ENCODE results near the gene FAM20A.
"Not testable (repeated sequence)": the region's sequence is repeated elsewhere in the genome, so short reads cannot be mapped to it uniquely, and the experiment has no call there.

Gene FAM20A

DNA sequence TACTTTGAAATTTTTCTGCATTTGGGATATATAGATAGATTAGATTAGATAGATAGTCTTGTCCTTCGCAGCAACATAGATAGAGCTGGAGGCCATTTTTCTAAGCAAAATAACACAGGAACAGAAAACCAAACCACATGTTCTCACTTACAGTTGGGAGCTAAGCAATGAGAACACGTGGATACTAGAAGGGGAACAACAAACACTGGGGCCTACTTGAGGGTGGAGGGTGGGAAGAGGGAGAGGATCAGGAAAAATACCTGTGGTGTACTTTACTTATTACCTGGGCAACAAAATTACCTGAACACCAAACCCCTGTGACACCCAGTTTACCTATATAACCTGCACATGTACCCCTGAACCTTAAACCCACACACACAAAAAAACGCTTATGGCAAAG is 74.6 kb downstream of the FAM20A start:
- Histone ChIP-seq H3K27ac (ENCODE audit: low read length) (no peak overlapping the region), H3K36me3 (ENCODE audit: control insufficient read depth, insufficient read depth, low read length) (peaks cover 16% of the 10 kb centered on the region), H3K4me1 (ENCODE audit: control insufficient read depth, insufficient read depth, low read length) (no peaks in the 10 kb centered on the region), H3K9me3 (ENCODE audit: control insufficient read depth, insufficient read depth, low read length) (no peaks in the 10 kb centered on the region), H3K4me3 (ENCODE audit: low read length) (no peak overlapping the region), H3K27me3 (ENCODE audit: control insufficient read depth, insufficient read depth, low read length) (no peaks in the 10 kb centered on the region)
- no peak for DNase-seq (ENCODE audit: low read depth, low spot score)
- WGBS (ENCODE audit: insufficient coverage, insufficient read length) = no CpG with 5 or more reads among the region's 3 CpGs

DNA sequence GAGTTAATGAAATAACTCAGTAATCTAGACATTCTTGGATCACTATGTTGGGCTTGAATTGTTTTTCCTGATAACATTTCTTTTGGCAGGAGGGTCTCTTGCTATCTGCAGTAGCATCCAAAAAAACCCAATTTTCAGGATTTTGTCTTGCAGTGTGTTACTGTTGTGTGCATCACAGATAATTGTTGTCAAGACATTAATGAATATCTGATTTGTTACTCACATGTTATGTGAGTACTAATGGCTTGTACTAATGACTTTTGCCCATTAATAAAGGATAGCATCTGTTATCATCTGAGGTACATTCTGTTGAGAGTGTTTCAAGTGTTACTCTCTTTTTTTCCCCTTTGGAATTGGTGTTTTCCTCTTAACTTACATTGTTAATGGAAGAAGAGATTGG is 78.9 kb downstream of the FAM20A start:
- Histone ChIP-seq H3K4me3 (ENCODE audit: low read length) (no peak overlapping the region), H3K36me3 (ENCODE audit: control insufficient read depth, insufficient read depth, low read length) (peaks cover 13% of the 10 kb centered on the region; the same call in 1 of the 2 replicates), H3K27me3 (ENCODE audit: control insufficient read depth, insufficient read depth, low read length) (no peaks in the 10 kb centered on the region), H3K4me1 (ENCODE audit: control insufficient read depth, insufficient read depth, low read length) (no peaks in the 10 kb centered on the region), H3K9me3 (ENCODE audit: control insufficient read depth, insufficient read depth, low read length) (peaks cover 1% of the 10 kb centered on the region; the same call in 1 of the 2 replicates), H3K27ac (ENCODE audit: low read length) (no peak overlapping the region)
- DNase-seq (ENCODE audit: low read depth, low spot score) = no peak

DNA sequence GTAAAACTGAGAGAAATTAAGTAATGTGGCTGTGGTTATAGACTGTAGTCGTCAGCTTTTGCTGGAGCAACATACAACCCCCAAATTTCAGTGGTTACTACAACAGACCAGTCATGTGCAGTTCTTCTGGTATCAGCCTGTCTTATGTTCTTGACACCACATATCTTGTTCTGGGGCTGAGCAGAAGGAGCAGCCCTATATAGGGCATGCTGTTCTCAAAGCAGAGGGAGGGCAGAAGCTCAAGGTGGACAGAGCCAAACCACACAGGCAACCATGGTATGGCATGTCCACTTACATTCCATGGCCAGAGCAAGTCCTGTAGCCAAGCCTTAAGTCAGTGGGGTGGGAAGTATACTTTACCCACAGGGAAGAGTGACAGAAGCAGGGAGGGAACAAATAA is 81.3 kb downstream of the FAM20A start:
- Histone ChIP-seq H3K9me3 (ENCODE audit: control insufficient read depth, insufficient read depth, low read length) (peaks cover 1% of the 10 kb centered on the region; the same call in 1 of the 2 replicates), H3K27me3 (ENCODE audit: control insufficient read depth, insufficient read depth, low read length) (no peaks in the 10 kb centered on the region), H3K27ac (ENCODE audit: low read length) (no peak overlapping the region), H3K4me1 (ENCODE audit: control insufficient read depth, insufficient read depth, low read length) (no peaks in the 10 kb centered on the region), H3K36me3 (ENCODE audit: control insufficient read depth, insufficient read depth, low read length) (peaks cover 9% of the 10 kb centered on the region; the same call in 1 of the 2 replicates), H3K4me3 (ENCODE audit: low read length) (no peak overlapping the region)
- DNase-seq (ENCODE audit: low read depth, low spot score) = no peak
- no CpG with 5 or more reads among the region's 1 CpG for WGBS (ENCODE audit: insufficient coverage, insufficient read length)

DNA sequence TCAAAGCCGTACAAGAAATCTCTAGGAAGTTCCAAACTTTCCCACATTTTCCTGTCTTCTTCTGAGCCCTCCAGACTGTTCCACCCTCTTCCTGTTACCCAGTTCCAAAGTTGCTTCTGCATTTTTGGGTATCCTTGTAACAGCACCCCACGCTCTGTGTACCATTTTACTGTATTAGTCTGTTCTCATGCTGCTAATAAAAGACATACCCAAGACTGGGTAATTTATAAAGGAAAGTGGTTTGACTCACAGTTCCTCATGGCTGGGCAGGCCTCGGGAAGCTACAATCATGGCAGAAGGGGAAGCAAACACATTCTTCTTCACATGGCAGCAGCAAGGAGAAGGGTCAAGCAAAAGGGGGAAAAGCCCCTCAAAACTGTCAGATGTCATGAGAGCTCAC is 82.1 kb downstream of the FAM20A start:
- not testable (repeated sequence) for H3K4me3 ChIP-seq (ENCODE audit: low read length); H3K4me1 ChIP-seq (ENCODE audit: control insufficient read depth, insufficient read depth, low read length); H3K27me3 ChIP-seq (ENCODE audit: control insufficient read depth, insufficient read depth, low read length); H3K27ac ChIP-seq (ENCODE audit: low read length); DNase-seq (ENCODE audit: low read depth, low spot score); H3K9me3 ChIP-seq (ENCODE audit: control insufficient read depth, insufficient read depth, low read length); H3K36me3 ChIP-seq (ENCODE audit: control insufficient read depth, insufficient read depth, low read length)
- no CpG with 5 or more reads among the region's 3 CpGs for WGBS (ENCODE audit: insufficient coverage, insufficient read length)

DNA sequence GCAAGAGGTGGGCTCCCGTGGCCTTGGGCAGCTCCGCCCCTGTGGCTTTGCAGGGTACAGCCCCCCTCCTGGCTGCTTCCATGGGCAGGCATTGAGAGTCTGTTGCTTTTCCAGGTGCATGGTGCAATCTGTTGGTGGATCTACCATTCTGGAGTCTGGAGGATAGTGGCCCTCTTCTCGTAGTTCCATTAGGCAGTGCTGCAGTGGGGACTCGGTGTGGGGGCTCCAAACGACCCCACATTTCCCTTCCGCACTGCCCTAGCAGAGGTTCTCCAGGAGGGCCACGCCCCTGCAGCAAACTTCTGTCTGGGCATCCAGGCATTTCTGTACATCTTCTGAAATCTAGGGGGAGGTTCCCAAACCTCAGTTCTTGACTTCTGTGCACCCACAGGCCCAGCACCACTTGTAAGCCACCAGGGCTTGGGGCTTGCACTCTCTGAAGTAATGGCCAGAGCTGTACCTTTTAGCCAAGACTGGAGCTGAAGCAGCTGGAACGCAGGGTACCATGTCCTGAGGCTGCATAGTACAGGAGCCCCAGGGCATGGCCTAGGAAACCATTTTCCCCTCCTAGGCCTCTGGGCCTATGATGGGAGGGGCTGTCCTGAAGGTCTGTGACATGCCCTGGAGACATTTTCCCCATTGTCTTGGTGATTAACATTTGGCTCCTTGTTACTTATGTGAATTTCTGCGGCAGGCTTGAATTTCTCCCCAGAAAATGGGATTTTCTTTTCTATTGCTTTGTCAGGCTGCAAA is 82.9 kb downstream of the FAM20A start:
- H3K4me3 ChIP-seq (ENCODE audit: low read length) = no peak overlapping the region
- no peak overlapping the region for H3K27ac ChIP-seq (ENCODE audit: low read length)
- H3K9me3 ChIP-seq (ENCODE audit: control insufficient read depth, insufficient read depth, low read length) = peaks cover 1% of the 10 kb centered on the region; the same call in 1 of the 2 replicates
- H3K36me3 ChIP-seq (ENCODE audit: control insufficient read depth, insufficient read depth, low read length) = peaks cover 9% of the 10 kb centered on the region; the same call in 1 of the 2 replicates
- whole genome bisulfite sequencing (ENCODE audit: insufficient coverage, insufficient read length) = no CpG with 5 or more reads among the region's 9 CpGs
- H3K4me1 ChIP-seq (ENCODE audit: control insufficient read depth, insufficient read depth, low read length) = no peaks in the 10 kb centered on the region
- no peaks in the 10 kb centered on the region for H3K27me3 ChIP-seq (ENCODE audit: control insufficient read depth, insufficient read depth, low read length)
- DNase-seq (ENCODE audit: low read depth, low spot score) = no peak

DNA sequence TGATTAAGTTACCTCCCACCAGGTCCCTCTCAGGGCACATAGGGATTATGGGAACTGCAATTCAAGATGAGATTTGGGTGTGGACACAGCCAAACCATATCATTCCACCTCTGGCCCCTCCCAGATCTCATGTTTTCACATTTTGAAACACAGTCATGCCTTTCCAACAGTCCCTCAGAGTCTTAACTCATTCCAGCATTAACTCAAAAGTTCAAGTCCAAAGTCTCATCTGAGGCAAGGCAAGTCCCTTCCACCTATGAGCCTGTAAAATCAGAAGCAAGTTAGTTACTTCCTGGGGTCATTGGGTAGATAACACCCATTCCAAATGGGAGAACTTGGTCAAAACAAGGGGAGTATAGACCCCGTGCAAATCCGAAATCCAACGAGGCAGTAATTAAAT is 83.6 kb downstream of the FAM20A start:
- not testable (repeated sequence) for DNase-seq (ENCODE audit: low read depth, low spot score); H3K27ac ChIP-seq (ENCODE audit: low read length); H3K4me3 ChIP-seq (ENCODE audit: low read length); H3K4me1 ChIP-seq (ENCODE audit: control insufficient read depth, insufficient read depth, low read length); H3K9me3 ChIP-seq (ENCODE audit: control insufficient read depth, insufficient read depth, low read length); H3K36me3 ChIP-seq (ENCODE audit: control insufficient read depth, insufficient read depth, low read length); H3K27me3 ChIP-seq (ENCODE audit: control insufficient read depth, insufficient read depth, low read length)
- WGBS (ENCODE audit: insufficient coverage, insufficient read length) = no CpG with 5 or more reads among the region's 3 CpGs

DNA sequence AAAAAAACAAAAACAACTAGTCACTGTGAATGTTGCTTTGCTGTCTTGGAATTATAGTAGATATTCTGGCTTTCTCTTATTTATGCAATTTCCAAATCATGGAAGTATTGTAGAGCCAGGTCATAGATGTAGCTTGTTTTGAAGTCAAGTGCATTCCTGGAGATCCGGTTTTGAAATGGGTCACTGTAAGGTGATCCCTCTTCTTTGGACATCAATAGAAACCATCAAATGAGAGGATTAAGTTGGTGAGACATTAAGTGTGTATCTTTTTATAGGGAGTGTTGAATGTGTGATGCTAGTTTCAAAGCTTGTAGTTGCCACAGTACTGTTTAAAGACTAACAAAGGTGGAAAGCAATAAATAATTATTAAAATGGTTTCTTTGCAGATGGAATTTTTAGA is 84.4 kb downstream of the FAM20A start:
- no CpG with 5 or more reads among the region's 1 CpG for WGBS (ENCODE audit: insufficient coverage, insufficient read length)
- no peaks in the 10 kb centered on the region for H3K27me3 ChIP-seq (ENCODE audit: control insufficient read depth, insufficient read depth, low read length)
- peaks cover 9% of the 10 kb centered on the region; the same call in 1 of the 2 replicates for H3K36me3 ChIP-seq (ENCODE audit: control insufficient read depth, insufficient read depth, low read length)

DNA sequence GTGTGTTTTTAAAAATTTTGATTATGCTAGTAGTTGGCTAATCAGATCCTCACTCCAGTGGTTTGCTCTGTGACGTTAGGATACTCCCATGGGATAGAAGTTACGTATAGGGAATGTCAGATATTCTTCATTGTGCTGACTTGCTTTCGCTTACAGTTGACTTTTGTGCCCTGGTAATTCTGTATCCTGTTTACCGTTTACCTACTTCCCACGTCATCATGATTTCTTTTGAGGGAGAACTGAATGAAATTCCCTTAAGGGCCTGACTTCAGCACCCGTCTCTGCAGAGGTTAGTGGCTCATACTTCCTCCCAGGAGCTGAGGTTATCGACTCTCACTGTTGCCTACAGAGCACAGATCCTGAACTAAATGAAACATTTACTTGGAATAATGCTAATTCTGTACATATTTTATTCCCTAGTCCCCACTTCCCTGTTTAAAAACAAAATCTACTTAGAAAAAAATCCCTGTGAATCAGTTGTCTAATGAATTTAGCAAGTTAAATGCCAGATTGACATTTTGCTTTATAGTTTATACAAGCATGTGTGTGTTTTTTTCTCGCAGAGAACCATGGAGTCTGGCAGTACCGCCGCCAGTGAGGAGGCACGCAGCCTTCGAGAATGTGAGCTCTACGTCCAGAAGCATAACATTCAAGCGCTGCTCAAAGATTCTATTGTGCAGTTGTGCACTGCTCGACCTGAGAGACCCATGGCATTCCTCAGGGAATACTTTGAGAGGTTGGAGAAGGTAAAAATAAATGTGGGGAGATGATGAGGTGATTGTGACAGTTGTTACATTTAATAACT is 86.1 kb downstream of the FAM20A start:
- Histone ChIP-seq H3K4me3 (ENCODE audit: low read length) (no peak overlapping the region), H3K4me1 (ENCODE audit: control insufficient read depth, insufficient read depth, low read length) (no peaks in the 10 kb centered on the region), H3K9me3 (ENCODE audit: control insufficient read depth, insufficient read depth, low read length) (peaks cover 1% of the 10 kb centered on the region; the same call in 1 of the 2 replicates), H3K27ac (ENCODE audit: low read length) (no peak overlapping the region), H3K36me3 (ENCODE audit: control insufficient read depth, insufficient read depth, low read length) (peaks cover 9% of the 10 kb centered on the region; the same call in 1 of the 2 replicates), H3K27me3 (ENCODE audit: control insufficient read depth, insufficient read depth, low read length) (no peaks in the 10 kb centered on the region)
- WGBS (ENCODE audit: insufficient coverage, insufficient read length) = no CpG with 5 or more reads among the region's 15 CpGs
- DNase-seq (ENCODE audit: low read depth, low spot score) = no peak

More for the DNA sequence above, 84.4 kb downstream of the FAM20A start:
- no peak overlapping the region for H3K27ac ChIP-seq (ENCODE audit: low read length)
- no peak overlapping the region for H3K4me3 ChIP-seq (ENCODE audit: low read length)
- no peak for DNase-seq (ENCODE audit: low read depth, low spot score)
- H3K9me3 ChIP-seq (ENCODE audit: control insufficient read depth, insufficient read depth, low read length) = peaks cover 1% of the 10 kb centered on the region; the same call in 1 of the 2 replicates
- no peaks in the 10 kb centered on the region for H3K4me1 ChIP-seq (ENCODE audit: control insufficient read depth, insufficient read depth, low read length)

DNA sequence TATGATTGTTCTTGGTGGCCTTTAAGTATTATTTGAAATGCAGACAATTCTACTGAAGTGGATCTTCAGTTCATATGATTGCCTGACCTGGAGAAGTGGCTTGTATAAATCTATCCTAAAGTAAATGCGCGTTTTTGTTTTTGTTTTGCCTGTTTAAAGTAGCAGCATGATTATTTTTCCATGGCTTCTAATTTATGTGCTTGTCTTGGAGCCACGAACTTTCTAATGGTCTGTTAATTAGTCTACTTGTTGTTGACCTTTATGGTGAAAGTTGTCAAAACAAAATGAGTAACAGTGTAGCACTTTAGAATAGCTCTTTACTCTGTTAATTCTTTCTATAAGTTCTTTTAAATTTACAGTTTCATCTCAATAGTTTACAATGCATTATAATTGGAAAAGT is 87.2 kb downstream of the FAM20A start:
- Histone ChIP-seq H3K36me3 (ENCODE audit: control insufficient read depth, insufficient read depth, low read length) (peaks cover 9% of the 10 kb centered on the region; the same call in 1 of the 2 replicates), H3K27me3 (ENCODE audit: control insufficient read depth, insufficient read depth, low read length) (no peaks in the 10 kb centered on the region), H3K9me3 (ENCODE audit: control insufficient read depth, insufficient read depth, low read length) (peaks cover 1% of the 10 kb centered on the region; the same call in 1 of the 2 replicates), H3K4me1 (ENCODE audit: control insufficient read depth, insufficient read depth, low read length) (no peaks in the 10 kb centered on the region), H3K4me3 (ENCODE audit: low read length) (peak overlapping the region; percentile 74; the same call in 1 of the 2 replicates), H3K27ac (ENCODE audit: low read length) (no peak overlapping the region)
- no peak for DNase-seq (ENCODE audit: low read depth, low spot score)
- WGBS (ENCODE audit: insufficient coverage, insufficient read length) = no CpG with 5 or more reads among the region's 3 CpGs

DNA sequence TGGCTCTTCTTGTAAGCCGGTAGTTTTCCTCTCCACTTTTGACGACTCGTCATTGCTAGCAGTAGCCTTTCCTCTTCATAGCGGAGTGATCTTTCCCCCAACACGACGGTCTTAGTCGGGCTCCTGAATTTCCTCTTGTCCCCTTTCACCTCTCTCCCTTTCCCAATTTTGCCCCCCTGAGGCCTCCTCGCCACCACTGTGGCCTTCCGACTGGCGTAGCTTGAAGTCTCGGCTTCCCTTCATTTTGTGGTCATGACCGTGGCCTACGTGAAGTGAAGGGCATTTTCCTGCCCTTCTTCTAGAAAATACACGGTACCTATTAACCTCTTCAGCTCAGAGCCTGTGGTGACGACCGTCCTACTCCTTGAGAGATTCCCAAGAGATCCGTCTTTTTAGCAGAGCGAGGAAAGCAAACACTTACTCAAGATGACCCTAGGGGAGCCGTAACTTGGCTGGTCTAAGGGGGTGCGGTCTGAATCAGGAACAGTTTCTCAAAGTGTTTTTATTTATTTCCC is 88.2 kb downstream of the FAM20A start:
- H3K9me3 ChIP-seq (ENCODE audit: control insufficient read depth, insufficient read depth, low read length) = peaks cover 1% of the 10 kb centered on the region; the same call in 1 of the 2 replicates
- peak; percentile 27 for DNase-seq (ENCODE audit: low read depth, low spot score)
- H3K4me1 ChIP-seq (ENCODE audit: control insufficient read depth, insufficient read depth, low read length) = no peaks in the 10 kb centered on the region
- peaks cover 7% of the 10 kb centered on the region; the same call in 1 of the 2 replicates for H3K36me3 ChIP-seq (ENCODE audit: control insufficient read depth, insufficient read depth, low read length)
- peak overlapping the region; percentile 74 for H3K4me3 ChIP-seq (ENCODE audit: low read length)
- H3K27me3 ChIP-seq (ENCODE audit: control insufficient read depth, insufficient read depth, low read length) = no peaks in the 10 kb centered on the region
- no CpG with 5 or more reads among the region's 20 CpGs for WGBS (ENCODE audit: insufficient coverage, insufficient read length)
- H3K27ac ChIP-seq (ENCODE audit: low read length) = no peak overlapping the region
